GM21381 (cell line): ENCODE measurements around the gene C5orf15.
A peak's percentile ranks its signal among the peaks of the same experiment; 100 is the strongest.
"Not testable (repeated sequence)": the region's sequence is repeated elsewhere in the genome, so short reads cannot be mapped to it uniquely, and the experiment has no call there.

Experiments
- ATAC-seq: cut with Tn5 transposase; IDR thresholded peaks from one replicate; pipeline ENCODE4 v1.9.1; 2021; ENCODE audit warnings: mild to moderate bottlenecking, moderate library complexity; ENCODE audit not compliant: unreplicated experiment

Gene C5orf15

DNA sequence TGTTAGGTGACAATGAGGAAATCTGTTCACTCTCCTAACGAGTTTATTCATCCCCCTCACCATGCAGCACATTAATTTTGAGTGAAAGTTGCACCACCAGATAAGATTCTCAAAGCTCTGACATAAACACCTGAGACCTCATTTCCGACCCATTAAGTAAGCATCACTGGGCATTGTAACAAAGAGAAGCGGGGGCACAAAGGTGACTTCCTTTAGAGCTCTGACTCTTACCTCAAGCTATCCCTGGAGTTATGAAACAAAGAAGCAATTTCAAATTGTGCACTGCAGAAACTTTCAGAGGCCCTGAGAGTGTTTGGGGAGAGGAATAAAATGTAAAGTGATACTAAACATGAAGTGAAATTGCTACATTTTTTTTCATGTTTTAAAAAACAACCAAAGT, 29.5 kb downstream of the C5orf15 start:
- ATAC-seq: no peak

DNA sequence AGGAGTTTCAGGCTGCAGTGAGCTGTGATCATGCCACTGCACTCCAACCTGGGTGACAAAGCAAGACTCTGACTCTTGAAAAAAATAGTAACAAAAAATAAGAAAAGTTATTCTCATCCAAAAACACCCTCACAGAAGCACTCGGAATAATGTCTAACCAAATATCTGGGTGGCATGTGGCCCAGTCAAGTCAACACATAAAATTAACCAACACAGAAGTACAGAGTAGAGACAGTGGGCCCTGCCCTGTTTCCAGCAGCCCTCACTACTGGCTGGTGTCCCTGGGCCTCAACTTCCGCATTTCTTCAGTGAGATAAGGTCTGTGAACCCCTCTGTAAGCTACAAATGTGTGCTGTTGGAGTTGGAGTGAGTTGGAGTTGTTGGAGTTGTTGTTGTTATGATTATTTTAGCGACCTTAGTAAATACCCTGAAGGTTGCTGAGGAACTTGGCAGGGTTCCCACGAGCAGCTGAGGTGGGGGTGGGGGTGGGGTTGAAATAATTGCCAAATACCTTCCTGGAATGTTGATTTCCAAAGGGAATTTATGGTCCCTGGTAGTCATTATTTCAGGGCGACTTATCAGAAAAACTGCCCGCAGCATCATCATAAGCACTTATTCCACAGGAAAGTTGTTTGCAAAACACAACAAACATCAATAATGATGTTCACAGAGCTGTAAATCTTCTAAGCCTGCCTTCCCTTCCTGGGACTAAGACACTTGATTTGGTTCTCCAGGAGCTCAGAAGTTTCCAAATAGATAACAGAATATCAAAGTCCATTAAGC, 30.2 kb downstream of the C5orf15 start:
- ATAC-seq: no peak

DNA sequence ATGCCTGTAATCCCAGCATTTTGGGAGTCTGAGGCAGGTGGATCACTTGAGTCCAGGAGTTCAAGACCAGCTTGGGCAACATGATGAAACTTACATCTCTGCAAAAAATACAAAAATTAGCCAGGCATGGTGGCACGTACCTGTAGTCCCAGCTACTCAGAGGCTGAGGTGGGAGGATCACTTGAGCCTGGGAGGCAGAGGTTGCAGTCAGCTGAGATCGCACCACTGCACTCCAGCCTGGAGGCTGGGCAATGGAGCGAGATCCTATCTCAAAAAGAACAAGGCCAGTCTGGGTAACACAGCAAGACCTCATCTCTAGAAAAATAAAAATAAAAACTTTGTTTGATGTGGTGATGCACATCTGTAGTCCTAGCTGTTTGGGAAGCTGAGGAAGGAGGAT, 30.8 kb downstream of the C5orf15 start:
- ATAC-seq: not testable (repeated sequence)

GRCh38 chr5:133936651-133937015, 31.8 kb downstream of the C5orf15 start:
- no peak for ATAC-seq

GRCh38 chr5:133935991-133936650, 32.3 kb downstream of the C5orf15 start:
- ATAC-seq: not testable (repeated sequence)

GRCh38 chr5:133935667-133935940, 32.8 kb downstream of the C5orf15 start:
- no peak for ATAC-seq

GRCh38 chr5:133934822-133935666, 33.4 kb downstream of the C5orf15 start:
- no peak for ATAC-seq

- ATAC-seq: no peak
Observed at GRCh38 chr5:133934311-133934710, 34.1 kb downstream of the C5orf15 start.

DNA sequence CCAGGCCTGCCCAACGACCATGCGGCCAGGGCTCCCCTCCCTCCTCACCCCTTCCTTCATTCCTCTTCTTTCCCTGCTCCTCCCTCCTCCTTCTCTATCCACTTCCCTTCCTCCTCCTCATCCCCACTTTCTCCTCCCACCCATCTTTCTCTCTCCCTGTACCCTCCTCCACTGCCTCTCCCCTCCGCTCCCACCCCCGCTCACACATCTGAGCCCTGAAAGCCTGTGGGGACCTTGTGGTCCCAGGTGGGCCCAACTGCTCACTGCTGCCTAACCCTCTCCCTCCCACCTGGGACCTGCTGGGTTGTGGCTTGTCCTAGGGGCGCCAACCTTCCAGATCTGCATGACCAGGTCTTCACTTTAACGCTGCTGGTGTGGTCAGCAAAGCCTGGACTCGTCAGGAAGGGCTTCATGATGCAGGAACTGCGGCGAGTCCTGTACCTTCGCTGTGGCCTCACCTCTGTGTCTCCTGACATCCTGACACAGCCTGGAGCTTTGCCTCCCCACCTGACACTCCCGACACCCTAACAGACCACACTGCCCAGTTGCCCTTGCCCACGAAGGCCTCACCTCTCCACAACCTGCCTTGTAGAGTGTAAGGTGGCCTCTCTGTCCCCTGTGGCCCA, 34.6 kb downstream of the C5orf15 start:
- ATAC-seq: no peak

- no peak for ATAC-seq
Observed at GRCh38 chr5:133933169-133933509, 35.3 kb downstream of the C5orf15 start.

- no peak for ATAC-seq
Observed at GRCh38 chr5:133932441-133933168, 35.8 kb downstream of the C5orf15 start.

DNA sequence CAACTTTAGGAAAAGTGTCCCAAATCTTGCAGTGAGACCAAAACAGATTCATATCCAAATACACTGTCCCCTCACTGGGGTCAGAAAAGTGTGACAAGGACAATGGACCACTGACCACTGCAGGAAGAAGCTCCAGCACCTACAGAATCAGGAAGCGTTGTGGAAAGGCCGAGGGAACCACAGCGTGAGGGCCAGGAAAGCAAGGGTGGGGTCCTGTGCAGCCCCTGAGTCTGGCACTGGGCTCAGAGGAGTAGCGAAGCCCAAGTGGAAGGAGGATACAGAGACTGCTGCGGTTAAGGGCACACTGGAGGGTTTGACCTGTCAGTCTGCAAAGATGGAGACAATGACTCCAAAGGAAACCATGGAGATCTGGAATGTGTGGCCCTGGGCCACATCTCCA, 36.9 kb downstream of the C5orf15 start:
- ATAC-seq: no peak

DNA sequence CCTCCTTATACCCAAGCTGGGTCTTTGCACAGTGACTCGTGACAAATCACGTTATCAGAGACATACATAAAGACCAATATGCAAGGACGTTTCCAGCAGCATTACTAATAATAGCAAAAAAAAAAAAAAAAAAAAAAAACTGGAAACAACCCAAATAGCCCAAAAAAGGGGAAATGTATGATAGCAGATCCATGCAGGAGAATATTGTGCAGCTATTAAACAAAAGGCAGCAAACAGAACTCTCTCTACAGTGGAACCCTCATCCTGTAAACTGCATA, 37.7 kb downstream of the C5orf15 start:
- ATAC-seq: no peak

DNA sequence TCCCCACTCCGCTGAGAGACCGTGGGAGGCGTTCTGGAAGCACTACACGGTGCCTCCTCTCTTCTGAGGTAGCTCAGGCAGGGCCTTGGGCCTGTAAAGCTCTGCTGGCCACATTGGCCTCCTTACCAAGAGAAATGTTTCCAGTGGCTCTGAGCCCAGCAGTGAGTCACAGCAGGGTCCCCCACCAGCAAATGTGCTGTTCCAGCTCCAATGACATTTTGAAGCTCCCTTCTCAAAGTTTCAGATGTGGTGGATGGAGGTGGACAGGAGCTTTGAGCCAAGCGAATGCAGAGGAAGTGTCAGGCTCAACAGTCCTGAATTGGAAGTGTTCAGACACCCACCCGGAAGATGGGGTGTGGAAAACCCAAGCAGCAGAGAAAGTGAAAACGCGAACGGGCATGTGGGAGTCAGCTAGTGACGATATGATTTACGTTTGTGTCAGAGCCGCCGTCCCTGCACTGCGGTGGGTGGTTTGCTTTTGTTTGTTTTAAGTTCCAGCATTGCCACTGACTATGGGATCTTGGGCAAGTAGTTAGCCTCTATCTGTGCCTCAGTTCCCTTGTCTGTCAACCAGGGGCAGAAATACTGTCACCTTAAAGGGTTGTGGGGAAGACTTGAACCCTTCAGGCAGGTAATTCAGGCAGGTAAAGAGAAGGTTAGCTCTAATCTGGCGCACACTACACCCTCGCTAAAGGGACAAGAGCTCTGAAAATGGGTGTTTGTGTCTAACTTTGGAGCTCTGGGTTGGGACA, 38.2 kb downstream of the C5orf15 start:
- ATAC-seq: peak; percentile 40

DNA sequence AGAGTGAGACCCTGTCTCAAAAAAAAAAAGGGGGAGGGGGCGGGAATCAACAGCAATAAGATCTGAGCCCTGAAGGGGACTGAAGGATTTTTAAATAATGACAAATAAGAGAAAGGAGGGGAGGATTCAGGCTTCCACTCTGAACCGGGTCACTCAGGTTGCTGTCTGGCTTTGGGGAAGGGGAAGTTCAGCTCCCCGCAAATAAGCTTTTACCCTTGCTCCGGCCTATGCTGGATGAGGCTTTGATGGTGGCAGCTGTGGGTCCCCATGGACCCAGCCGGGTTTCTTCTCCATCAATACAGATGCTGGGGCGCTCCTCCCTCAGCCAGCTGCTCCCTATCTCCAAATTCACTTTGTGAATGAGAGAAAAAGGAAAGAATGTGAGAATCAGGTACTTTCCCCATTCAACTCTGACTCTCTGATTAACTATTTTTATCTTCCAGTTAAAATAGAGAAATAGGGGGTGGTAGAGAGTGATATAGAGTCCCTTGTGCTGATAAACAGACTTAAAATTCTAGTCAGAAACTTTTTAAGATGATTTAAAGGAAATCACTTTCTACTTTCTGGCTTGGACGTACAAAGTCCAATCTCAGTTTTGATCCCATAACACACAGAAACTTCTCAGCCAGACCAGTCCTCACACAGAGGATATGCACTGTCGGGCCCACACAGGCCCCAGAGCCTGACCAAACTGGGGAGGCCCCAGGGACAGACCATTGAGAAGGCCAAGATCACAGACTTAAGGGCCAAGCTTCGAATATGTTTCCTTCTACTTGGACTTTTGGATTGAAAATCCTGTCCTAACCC, 39.6 kb downstream of the C5orf15 start:
- no peak for ATAC-seq

DNA sequence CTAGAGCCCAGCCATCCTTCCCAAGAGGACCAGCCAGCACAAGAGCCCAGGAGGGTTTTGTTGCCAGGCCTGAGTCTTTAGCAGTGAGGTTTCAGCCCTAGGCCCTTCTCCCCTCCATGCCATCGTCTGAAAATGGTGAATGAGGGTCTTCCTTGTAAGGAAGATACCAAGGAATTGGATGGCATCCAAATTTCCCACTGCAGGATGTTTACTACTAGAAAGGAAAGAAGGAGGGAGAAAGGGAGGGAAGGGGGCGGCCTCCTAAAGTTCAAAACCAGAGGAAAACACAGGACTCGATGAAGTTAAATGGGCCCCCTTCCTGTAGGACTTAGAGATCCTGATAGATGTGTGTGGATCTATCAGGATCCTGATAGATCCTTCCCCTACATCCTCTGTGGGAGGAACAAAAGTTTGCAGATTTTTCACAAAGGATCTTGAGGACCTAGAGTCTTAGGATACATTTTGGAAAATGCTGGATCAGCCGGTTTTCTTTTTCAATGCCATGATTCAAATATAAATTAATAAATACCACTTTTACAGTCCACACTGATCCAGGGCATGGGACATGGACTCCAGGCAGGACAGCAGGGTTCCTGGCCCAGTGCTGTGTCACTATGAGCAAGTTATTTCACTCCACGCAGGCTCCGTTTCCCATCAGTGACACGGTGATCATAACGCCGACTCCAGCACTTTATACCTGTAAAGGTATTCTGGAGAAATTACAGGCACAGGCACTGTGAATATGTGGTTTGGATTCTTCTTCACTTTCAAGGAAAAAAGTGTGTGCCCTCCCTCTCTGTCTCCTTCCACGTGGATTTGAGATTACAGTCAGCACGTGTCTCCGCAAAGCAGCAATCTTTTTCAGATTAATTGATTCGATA, 40.9 kb downstream of the C5orf15 start:
- no peak for ATAC-seq

GRCh38 chr5:133926489-133927299, 41.7 kb downstream of the C5orf15 start:
- no peak for ATAC-seq
